Measurements from ENCODE around the gene BAD.

The BAD gene

DNA sequence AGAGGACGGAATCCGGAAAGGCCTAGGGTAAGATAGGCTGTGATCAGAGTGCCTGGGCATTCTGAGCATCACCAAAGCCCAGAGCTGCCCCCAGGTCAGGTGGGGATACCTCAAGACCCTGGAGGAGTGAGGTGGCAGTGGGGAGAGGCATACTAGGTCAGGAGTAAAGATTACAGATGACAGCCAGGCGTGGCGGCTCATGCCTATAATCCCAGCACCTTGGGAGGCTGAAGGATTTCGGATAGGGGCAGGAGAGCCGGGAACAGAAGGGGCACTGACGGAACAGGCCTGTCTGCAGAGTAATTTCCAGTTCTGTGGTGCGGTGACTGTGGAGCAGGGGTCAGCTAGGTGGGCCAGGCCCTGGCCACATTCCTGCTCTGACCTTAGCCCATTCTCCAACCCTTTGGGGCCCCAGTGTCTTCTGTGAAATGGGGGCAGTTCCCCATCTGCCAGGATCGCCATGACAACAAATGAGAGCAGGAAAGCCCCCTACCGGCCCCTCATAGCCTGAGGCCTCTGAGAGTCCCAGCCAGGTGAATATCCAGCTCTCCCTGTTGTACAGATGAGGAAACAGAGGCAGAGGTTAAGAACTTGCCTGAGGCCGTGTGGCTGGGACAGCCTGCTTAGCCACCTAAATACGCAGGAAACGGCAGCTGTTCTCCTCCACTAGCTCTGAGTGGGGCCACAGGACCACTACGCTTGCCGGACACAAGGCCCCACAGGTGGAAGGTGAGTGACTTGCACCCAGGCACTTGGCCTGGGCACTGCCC is 9.2 kb downstream of the BAD start:
- no peak for DNase-seq

GRCh38 chr11:64269540-64270220 is 14.8 kb downstream of the BAD start:
- DNase-seq: peak; percentile 99

DNA sequence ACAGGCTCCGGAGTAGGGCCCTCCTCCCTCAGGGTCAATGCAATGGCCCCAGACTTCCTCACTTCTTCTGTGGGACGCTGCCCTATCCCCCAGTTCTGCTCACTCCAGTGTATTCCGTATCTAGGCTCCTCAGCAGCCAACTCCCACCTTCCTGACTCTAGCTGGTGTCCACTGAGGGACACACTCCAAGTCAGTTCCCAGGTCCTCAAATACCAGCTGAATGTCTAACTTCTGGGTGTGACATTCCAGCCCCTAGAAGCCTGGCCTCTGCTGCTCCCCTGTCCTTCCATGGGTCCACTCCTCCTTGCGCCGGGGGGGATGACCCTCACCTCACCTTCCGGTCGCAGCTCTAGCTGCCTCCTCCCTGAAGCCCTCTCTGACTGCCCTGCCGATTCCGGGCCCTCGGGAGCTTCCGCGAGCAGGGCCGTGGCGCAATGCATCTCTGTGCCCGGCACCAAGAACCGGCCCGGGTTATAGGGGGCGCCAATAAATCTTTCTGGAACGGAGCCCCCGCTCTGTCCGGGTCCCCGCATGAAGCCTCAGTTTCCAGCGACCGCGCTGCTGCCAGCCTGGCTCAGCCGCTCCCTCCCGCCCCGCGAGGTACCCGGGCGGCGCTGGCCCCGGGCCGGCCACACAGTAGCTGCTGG is 15.4 kb downstream of the BAD start:
- DNase-seq: peak; percentile 70

- DNase-seq: peak; percentile 78
Measured at GRCh38 chr11:64268025-64268892, 16.2 kb downstream of the BAD start.

DNA sequence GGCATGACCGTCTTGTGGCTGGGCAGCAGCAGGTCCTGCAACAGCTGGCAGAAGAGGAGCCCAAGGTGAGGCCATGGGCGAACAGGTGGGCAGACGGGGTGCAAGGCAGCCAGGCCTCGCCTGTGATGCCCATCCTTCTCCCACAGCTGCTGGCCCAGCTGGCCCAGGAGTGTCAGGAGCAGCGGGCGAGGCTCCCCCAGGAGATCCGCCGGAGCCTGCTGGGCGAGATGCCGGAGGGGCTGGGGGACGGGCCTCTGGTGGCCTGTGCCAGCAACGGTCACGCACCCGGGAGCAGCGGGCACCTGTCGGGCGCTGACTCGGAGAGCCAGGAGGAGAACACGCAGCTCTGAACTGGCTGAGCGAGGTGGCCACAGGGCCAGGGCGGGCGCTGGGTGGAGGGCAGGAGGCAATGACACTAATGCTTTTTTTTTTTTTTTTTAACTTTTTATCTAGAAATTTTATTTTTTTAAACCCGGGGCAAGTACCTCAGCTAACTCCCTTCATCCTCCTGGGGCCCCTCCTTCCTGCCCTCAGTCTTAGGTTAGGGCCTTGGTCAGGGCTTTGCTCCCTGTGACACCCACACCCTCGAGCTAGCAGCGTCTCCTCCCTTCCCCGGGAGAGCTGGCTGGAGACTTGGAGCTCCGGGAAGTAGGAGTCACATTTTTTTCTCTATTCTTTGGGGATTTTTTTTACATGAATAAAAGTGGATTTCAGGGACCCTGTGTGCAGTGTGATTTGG is 17.1 kb downstream of the BAD start:
- peak; percentile 45 for DNase-seq

DNA sequence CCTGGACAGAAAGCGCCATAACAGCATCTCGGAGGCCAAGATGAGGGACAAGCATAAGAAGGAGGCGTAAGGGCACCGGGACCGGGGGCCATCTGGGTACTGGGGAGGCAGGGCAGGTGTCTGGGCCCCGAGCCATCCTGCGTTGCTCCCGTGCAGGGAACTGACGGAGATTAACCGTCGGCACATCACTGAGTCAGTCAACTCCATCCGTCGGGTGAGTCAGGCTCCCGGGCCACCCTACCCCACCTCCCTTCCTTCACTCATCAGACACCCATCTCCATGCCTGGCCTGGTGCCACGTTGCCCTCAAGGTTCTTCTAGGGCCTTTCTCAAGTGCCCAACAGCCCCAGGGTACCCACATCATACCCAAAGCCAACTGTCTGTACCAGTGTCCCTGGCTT is 18.1 kb downstream of the BAD start:
- peak; percentile 27 for DNase-seq

DNA sequence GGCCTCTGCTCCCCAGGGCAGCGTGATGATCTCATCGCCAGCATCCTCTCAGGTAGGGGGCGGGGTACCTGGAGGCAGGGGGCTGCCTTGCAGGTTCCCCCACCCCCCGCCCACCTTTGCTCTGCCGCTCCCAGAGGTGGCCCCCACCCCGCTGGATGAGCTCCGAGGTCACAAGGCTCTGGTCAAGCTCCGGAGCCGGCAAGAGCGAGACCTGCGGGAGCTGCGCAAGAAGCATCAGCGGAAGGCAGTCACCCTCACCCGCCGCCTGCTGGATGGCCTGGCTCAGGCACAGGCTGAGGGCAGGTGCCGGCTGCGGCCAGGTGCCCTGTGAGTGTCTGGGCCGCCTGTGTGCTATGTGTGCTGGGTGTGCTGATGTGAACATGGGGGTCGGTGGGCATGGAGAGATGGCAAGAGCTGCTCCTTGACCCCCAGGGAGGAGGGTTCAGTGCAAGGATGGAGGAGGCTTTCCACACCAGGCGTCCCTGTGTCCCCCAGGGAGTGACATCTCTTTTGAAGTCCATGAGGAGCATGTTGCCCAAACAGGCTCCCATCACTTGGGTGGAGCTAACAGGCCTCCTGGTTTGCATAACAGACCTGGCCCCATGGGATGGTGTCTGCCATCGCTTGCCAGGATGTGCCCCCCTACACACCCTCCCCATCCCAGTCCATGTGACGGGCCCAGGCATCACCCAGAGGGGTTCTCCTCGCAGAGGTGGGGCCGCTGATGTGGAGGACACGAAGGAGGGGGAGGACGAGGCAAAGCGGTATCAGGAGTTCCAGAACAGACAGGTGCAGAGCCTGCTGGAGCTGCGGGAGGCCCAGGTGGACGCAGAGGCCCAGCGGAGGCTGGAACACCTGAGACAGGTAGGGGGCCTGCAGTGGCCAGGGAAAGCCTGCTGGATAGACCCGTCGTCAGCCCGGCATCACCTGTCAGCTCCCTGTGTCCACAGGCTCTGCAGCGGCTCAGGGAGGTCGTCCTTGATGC is 19.0 kb downstream of the BAD start:
- peak; percentile 30 for DNase-seq

DNA sequence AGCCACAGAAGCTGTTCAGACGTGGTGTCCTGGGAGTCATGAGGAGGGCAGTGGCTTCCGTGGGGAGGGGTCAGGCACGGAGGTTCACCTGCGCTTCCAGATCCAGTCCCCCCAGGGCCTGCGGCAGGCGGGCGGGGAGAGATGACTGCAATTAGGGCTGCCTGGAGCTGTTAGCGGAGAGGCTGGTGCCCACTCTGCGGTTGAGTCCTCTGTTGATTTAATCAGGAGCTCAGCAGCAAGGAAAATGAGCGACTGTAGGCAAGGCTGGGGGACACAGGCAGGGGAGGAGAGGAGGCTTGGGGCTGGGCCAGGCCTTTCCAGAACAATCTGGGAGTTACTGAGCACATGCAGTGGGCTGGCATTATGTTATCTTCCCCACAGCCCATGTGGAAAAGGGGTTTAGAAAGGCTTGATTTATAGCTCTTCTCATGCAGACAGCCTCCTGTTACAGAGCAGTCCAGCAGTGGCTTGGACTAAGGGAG is 20.1 kb downstream of the BAD start:
- DNase-seq: peak; percentile 24

DNA sequence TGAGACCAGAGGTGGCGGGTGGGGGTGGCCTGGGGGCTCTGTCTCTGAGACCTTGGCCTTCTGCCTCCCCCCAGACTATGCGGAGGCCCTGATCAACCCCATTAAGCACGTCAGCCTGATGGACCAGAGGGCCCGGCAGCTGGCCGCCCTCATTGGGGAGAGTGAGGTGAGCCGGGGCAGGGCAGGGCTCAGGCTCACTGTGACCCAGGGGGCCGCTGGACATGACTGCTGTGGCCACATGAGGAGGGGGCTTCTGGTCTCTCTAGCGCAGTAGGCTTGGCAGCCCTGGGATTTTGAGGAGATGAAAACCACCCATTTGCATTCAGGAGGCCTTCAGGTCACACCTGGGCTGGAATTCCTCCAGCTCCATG is 20.5 kb downstream of the BAD start:
- peak; percentile 25 for DNase-seq

DNA sequence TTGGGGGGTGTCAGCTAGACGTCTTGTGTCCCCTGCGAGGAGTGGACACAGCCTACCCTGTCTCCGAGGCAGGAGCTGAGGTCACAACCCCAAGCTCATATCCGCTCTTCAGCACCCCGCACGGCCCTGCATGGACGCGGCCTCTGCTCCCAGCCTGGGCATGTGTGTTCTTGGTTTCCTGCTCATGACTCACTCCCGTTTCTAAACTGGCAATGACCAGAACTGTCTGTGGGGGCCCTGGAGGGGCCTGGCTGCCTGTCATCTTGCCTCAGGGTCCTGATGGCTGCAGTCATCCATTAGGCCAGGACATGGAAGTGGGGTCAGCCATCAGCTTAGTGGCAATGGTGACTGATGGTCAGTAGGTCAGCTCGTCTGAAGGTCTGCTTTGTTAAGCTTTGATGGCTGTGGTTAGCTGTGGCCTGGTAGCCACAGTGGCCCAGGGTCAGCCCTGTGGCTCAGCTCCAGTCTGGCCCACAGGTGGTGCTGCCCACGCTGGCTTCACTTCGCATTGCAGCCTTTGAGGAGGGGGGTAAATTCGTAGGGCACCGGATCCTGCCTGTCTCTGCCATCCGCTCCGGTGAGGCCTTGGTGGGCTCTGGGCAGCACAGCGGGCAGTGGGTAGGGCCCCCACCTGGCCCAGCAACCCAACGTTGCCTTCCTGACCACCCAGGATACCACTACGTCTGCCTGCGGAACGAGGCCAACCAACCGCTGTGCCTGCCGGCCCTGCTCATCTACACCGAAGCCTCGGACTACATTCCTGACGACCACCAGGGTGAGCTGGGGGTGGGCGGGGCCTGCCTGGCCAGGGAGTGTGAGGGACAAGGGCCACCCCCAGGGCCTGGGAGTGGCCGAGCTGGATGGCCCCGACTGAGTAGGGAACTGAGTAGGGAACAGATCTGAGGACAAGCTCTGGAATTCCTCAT is 21.2 kb downstream of the BAD start:
- DNase-seq: peak; percentile 25

DNA sequence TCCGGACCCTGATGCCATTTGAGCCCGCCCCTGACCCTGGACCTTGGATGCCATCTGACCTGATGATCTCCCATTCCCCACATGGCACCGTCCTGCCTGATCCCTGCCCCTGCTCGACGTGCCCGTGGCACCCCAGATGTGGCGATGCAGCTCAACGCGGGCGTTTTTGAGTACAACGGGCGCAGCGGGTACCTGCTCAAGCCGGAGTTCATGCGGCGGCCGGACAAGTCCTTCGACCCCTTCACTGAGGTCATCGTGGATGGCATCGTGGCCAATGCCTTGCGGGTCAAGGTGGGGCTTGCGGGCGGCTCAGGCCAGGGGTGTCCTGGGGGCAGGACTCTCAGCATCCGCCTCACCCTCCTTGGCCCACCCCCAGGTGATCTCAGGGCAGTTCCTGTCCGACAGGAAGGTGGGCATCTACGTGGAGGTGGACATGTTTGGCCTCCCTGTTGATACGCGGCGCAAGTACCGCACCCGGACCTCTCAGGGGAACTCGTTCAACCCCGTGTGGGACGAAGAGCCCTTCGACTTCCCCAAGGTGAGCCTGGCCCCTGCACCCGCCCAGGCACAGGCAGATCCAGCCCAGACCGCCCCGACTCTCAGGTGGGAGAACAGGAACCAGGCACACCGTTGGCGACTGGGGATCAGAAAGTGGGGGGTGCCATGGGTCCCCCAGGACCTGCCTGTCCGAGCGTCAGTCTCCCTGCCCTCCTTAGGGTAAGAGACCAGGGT is 22.0 kb downstream of the BAD start:
- no peak for DNase-seq

- no peak for DNase-seq
Measured at GRCh38 chr11:64261556-64262080, 22.8 kb downstream of the BAD start.

- DNase-seq: no peak
Measured at GRCh38 chr11:64260147-64260708, 24.2 kb downstream of the BAD start.

DNA sequence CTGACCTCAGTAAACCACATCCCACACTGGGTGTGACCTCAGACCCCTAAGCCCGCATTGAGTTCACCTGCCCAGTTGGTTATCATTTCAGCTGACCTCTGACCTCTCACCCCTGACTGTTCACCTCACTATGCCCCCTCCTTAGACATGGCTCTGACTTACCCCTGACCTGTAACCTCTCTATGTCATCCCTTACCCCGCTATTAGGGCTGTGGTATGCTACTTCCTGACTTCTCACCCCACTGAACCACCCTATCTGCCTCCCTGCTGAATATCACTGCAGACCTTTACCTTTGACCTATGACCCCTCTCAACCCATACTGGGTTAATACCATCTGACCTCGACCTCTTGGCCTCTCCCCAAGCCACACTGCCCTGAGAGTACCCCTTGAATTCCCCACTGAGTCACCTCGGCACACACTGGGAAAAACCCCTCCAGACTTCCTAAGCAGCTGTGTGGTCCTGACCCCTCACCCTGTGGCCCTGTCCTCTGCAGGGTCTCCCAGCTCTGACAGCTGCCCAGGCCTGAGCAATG is 24.9 kb downstream of the BAD start:
- DNase-seq: no peak

DNA sequence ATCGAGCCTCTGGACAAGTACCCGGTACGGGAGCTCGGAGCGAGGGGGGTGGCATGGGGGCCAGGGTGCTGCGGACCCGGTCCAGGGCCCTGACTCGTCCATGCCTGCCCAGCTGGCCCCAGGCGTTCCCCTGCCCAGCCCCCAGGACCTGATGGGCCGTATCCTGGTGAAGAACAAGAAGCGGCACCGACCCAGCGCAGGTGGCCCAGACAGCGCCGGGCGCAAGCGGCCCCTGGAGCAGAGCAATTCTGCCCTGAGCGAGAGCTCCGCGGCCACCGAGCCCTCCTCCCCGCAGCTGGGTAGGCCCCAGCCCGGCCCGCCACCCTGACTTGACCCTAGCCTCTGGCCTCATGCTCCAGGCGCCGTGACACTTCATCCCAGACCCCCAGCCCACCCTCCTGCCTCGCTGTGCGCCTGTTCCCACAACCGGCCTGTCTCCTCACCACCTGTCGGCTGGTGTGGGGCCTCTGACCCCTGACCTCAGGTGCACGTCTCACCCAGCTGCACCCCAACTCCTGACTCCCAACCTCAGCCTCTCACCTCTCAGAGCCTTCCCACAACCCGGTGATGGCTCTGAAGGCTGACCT is 25.4 kb downstream of the BAD start:
- no peak for DNase-seq

- no peak for DNase-seq
Measured at GRCh38 chr11:64258356-64258755, 26.1 kb downstream of the BAD start.

GRCh38 chr11:64256300-64256699 is 28.2 kb downstream of the BAD start:
- no peak for DNase-seq
